ENCODE data around the gene PDE4B. TPM values are rescaled to one million over a fixed set of nuclear protein-coding genes. Genes with fewer than 3 reads are reported as not detected.

PDE4B gene
- total and polyA plus RNA-seq, 7 donors: 1.6 to 17.2 (median 10.7) TPM

GRCh38 chr1:66384258-66384921 lies 591.7 kb downstream of the PDE4B start:
- intact Hi-C loops (cut with DNase I): no loop called here
- H3K9me3 ChIP-seq: no peaks in the 10 kb centered on the region
- 98% methylated on average over 1 of the region's 1 CpG for WGBS, 2 donors
- no peaks in the 10 kb centered on the region for H3K36me3 ChIP-seq
- H3K4me1 ChIP-seq: no peaks in the 10 kb centered on the region
- no peak overlapping the region for H3K4me3 ChIP-seq
- H3K27me3 ChIP-seq: no peaks in the 10 kb centered on the region
- TF ChIP-seq EP300 (IDR thresholded peaks at IDR 0.05) (no peak), CTCF (IDR thresholded peaks at IDR 0.05) (no peak), POLR2AphosphoS5 (IDR thresholded peaks at IDR 0.05) (no peak), POLR2A (IDR thresholded peaks at IDR 0.05) (no peak)
- no peak overlapping the region for H3K27ac ChIP-seq
- DNase-seq: no peak

GRCh38 chr1:66386712-66387111 lies 594.0 kb downstream of the PDE4B start:
- H3K27ac ChIP-seq: no peak overlapping the region

GRCh38 chr1:66388913-66389312 lies 596.2 kb downstream of the PDE4B start:
- no peak overlapping the region for H3K27ac ChIP-seq
- H3K36me3 ChIP-seq: no peaks in the 10 kb centered on the region
- WGBS, 2 donors: 75 to 80% methylated on average over 2 of the region's 2 CpGs
- H3K4me3 ChIP-seq: no peak overlapping the region
- no peak for DNase-seq
- no peaks in the 10 kb centered on the region for H3K4me1 ChIP-seq
- H3K9me3 ChIP-seq: no peaks in the 10 kb centered on the region
- TF ChIP-seq POLR2A (IDR thresholded peaks at IDR 0.05) (no peak), EP300 (IDR thresholded peaks at IDR 0.05) (no peak), POLR2AphosphoS5 (IDR thresholded peaks at IDR 0.05) (peak in 1 of 4 donors; percentile 19)
- intact Hi-C loops (cut with DNase I): no loop called here
- no peaks in the 10 kb centered on the region for H3K27me3 ChIP-seq

More at GRCh38 chr1:66386712-66387111, 594.0 kb downstream of the PDE4B start:
- WGBS, 2 donors: 76 to 96% methylated on average over 1 of the region's 1 CpG
- DNase-seq: no peak
- Histone ChIP-seq H3K27me3 (no peaks in the 10 kb centered on the region), H3K4me3 (no peak overlapping the region), H3K9me3 (no peaks in the 10 kb centered on the region), H3K36me3 (no peaks in the 10 kb centered on the region), H3K4me1 (no peaks in the 10 kb centered on the region)
- TF ChIP-seq EP300 (IDR thresholded peaks at IDR 0.05): no peak
- TF ChIP-seq CTCF (IDR thresholded peaks at IDR 0.05): no peak
- no peak for TF ChIP-seq POLR2AphosphoS5 (IDR thresholded peaks at IDR 0.05)
- no peak for TF ChIP-seq POLR2A (IDR thresholded peaks at IDR 0.05)
- intact Hi-C loops (cut with DNase I): no loop called here

- TF ChIP-seq CTCF (IDR thresholded peaks at IDR 0.05) (no peak), EP300 (IDR thresholded peaks at IDR 0.05) (no peak), POLR2A (IDR thresholded peaks at IDR 0.05) (no peak), POLR2AphosphoS5 (IDR thresholded peaks at IDR 0.05) (no peak)
- Histone ChIP-seq H3K36me3 (no peaks in the 10 kb centered on the region), H3K9me3 (no peaks in the 10 kb centered on the region), H3K27me3 (no peaks in the 10 kb centered on the region), H3K27ac (no peak overlapping the region), H3K4me3 (no peak overlapping the region), H3K4me1 (peaks cover 0 to 6% (median 0%) of the 10 kb centered on the region in 4 donors)
- WGBS, 2 donors: 84 to 92% methylated on average over 7 of the region's 7 CpGs
- intact Hi-C loops (cut with DNase I): no loop called here
- DNase-seq: no peak
Observed at GRCh38 chr1:66393586-66394287, 601.0 kb downstream of the PDE4B start.

- 96% methylated on average over 5 of the region's 5 CpGs for WGBS, 2 donors
- DNase-seq: no peak
- Histone ChIP-seq H3K27ac (no peak overlapping the region), H3K9me3 (no peaks in the 10 kb centered on the region), H3K27me3 (no peaks in the 10 kb centered on the region), H3K4me3 (no peak overlapping the region), H3K4me1 (peaks cover 0 to 6% (median 0%) of the 10 kb centered on the region in 4 donors), H3K36me3 (no peaks in the 10 kb centered on the region)
- TF ChIP-seq POLR2AphosphoS5 (IDR thresholded peaks at IDR 0.05): no peak
- TF ChIP-seq EP300 (IDR thresholded peaks at IDR 0.05): no peak
- TF ChIP-seq CTCF (IDR thresholded peaks at IDR 0.05): no peak
- TF ChIP-seq POLR2A (IDR thresholded peaks at IDR 0.05): no peak
- intact Hi-C loops (cut with DNase I): no loop called here
Observed at GRCh38 chr1:66394603-66395002, 601.9 kb downstream of the PDE4B start.

All from sigmoid colon (tissue), 7 donors.